K562 (cell line): ENCODE measurements around the gene CLDND2. TPM values are rescaled to one million over a fixed set of nuclear protein-coding genes. Genes with fewer than 3 reads are reported as not detected.

Experiments used
- ARNT ChIP-seq, 2 experiments: fragments of 450-650 bp; IDR thresholded peaks; 2 replicates each; pipeline ENCODE4 v1.6.1; 2016; ENCODE audit warnings: mild to moderate bottlenecking in 1 of 2
- EHMT2 ChIP-seq: fragments of 450-650 bp; IDR thresholded peaks from 2 replicates; pipeline ENCODE4 v1.6.1; 2018; ENCODE audit warnings: antibody characterized with exemption
- HMG20B ChIP-seq: fragments of 250-450 bp; sonication (Bioruptor Pico); IDR thresholded peaks from 2 replicates; pipeline ENCODE4 v1.5.0; 2021; ENCODE audit warnings: mild to moderate bottlenecking
- KDM4B ChIP-seq, 2 experiments: fragments of 450-650 bp in 1 of 2; sonication (generic) in 1 of 2; IDR thresholded peaks; 2 replicates each; pipeline ENCODE4 v1.6.1; 2016 to 2017; ENCODE audit warnings: borderline replicate concordance in 2 of 2, antibody characterized with exemption in 1 of 2, low read depth in 1 of 2, mild to moderate bottlenecking in 1 of 2
- MTA2 ChIP-seq: fragments of 450-650 bp; IDR thresholded peaks from 2 replicates; pipeline ENCODE4 v1.6.1; 2016; ENCODE audit warnings: low read depth
- RB1 ChIP-seq: fragments of 450-650 bp; IDR thresholded peaks from 2 replicates; pipeline ENCODE4 v1.6.1; 2017; ENCODE audit warnings: low read depth, mild to moderate bottlenecking
- TCFL5 ChIP-seq: fragments of 250-450 bp; sonication (Bioruptor Pico); conservative IDR thresholded peaks from 2 replicates; pipeline ENCODE4 v1.6.1; 2021; ENCODE audit warnings: mild to moderate bottlenecking, moderate library complexity, matching md5 sums
- ZNF263 ChIP-seq: sonication (generic); formaldehyde crosslinking; IDR thresholded peaks from 2 replicates; pipeline ENCODE4 v1.8.0; 2022; ENCODE audit warnings: mild to moderate bottlenecking, missing genetic modification reagents, borderline replicate concordance
- ZNF707 ChIP-seq: fragments of 250-450 bp; sonication (Bioruptor Pico); conservative IDR thresholded peaks from 2 replicates; pipeline ENCODE4 v1.8.0; 2022; ENCODE audit warnings: inconsistent platforms, mild to moderate bottlenecking, moderate library complexity
- polyA plus RNA-seq, 8 experiments: library from polyadenylated mRNA; depleted of rRNA in 4 of 8; stranded (reverse) in 5 of 8; unstranded in 3 of 8; fragments of >200 nt; fragmentation: Nextera tagmentation in 2 of 8; fragmentation: Illumina TruSeq in 1 of 8; extraction: Ambion mirVana in 2 of 8; extraction: Trizol in 1 of 8; gene quantifications; 2 replicates each; pipeline versions ENCODE4 v1.2.1 to v1.2.3, GENCODE V29; 2011 to 2014; ENCODE audit warnings: inconsistent platforms in 1 of 8, missing spikeins in 1 of 8
- total RNA-seq, 7 experiments: library from RNA; depleted of rRNA in 6 of 7; stranded (reverse); fragments of >200 nt in 6 of 7; fragmentation: Illumina TruSeq in 2 of 7; extraction: Trizol in 2 of 7; gene quantifications; 2 replicates each; pipeline versions ENCODE4 v1.2.1 to v1.2.3, GENCODE V29; 2011 to 2021; ENCODE audit warnings: low replicate concordance in 1 of 7
- TF ChIP-seq, protein P1 (sequence below): fragments of 250-450 bp; sonication (Bioruptor Pico); IDR thresholded peaks from 2 replicates; pipeline ENCODE4 v1.4.0; 2020; ENCODE audit warnings: mild to moderate bottlenecking
- TF ChIP-seq, protein P2 (sequence below): fragments of 250-450 bp; sonication (Bioruptor Pico); IDR thresholded peaks from 2 replicates; pipeline ENCODE4 v1.4.0; 2020
- TF ChIP-seq, protein P3 (sequence below): sonication (generic); formaldehyde crosslinking; IDR thresholded peaks from 2 replicates; pipeline ENCODE4 v1.8.0; 2022; ENCODE audit warnings: missing genetic modification reagents, mild to moderate bottlenecking, borderline replicate concordance

The CLDND2 gene
- total and polyA plus RNA-seq, 9 of the 15 experiments (the other 6 are each of a cell fraction or from before 2014, with no cell fraction given) = 0.45 to 4.0 (median 1.2) TPM; not detected in 3

- TF ChIP-seq, protein P1, sequence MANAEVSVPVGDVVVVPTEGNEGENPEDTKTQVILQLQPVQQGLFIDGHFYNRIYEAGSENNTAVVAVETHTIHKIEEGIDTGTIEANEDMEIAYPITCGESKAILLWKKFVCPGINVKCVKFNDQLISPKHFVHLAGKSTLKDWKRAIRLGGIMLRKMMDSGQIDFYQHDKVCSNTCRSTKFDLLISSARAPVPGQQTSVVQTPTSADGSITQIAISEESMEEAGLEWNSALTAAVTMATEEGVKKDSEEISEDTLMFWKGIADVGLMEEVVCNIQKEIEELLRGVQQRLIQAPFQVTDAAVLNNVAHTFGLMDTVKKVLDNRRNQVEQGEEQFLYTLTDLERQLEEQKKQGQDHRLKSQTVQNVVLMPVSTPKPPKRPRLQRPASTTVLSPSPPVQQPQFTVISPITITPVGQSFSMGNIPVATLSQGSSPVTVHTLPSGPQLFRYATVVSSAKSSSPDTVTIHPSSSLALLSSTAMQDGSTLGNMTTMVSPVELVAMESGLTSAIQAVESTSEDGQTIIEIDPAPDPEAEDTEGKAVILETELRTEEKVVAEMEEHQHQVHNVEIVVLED (CRISPR knock-in tag) = no peak
- TF ChIP-seq TCFL5 (CRISPR knock-in tag) = no peak
- no peak for TF ChIP-seq MTA2
- peak; percentile 27; the same call in 1 of the 2 replicates for TF ChIP-seq RB1
- no peak for TF ChIP-seq ZNF707 (CRISPR knock-in tag)
- TF ChIP-seq EHMT2 = no peak
- no peak for TF ChIP-seq KDM4B (IDR thresholded peaks at IDR 0.05; ENCODE audit: borderline replicate concordance in 2 of 2, low read depth in 1 of 2)
- TF ChIP-seq, protein P2, sequence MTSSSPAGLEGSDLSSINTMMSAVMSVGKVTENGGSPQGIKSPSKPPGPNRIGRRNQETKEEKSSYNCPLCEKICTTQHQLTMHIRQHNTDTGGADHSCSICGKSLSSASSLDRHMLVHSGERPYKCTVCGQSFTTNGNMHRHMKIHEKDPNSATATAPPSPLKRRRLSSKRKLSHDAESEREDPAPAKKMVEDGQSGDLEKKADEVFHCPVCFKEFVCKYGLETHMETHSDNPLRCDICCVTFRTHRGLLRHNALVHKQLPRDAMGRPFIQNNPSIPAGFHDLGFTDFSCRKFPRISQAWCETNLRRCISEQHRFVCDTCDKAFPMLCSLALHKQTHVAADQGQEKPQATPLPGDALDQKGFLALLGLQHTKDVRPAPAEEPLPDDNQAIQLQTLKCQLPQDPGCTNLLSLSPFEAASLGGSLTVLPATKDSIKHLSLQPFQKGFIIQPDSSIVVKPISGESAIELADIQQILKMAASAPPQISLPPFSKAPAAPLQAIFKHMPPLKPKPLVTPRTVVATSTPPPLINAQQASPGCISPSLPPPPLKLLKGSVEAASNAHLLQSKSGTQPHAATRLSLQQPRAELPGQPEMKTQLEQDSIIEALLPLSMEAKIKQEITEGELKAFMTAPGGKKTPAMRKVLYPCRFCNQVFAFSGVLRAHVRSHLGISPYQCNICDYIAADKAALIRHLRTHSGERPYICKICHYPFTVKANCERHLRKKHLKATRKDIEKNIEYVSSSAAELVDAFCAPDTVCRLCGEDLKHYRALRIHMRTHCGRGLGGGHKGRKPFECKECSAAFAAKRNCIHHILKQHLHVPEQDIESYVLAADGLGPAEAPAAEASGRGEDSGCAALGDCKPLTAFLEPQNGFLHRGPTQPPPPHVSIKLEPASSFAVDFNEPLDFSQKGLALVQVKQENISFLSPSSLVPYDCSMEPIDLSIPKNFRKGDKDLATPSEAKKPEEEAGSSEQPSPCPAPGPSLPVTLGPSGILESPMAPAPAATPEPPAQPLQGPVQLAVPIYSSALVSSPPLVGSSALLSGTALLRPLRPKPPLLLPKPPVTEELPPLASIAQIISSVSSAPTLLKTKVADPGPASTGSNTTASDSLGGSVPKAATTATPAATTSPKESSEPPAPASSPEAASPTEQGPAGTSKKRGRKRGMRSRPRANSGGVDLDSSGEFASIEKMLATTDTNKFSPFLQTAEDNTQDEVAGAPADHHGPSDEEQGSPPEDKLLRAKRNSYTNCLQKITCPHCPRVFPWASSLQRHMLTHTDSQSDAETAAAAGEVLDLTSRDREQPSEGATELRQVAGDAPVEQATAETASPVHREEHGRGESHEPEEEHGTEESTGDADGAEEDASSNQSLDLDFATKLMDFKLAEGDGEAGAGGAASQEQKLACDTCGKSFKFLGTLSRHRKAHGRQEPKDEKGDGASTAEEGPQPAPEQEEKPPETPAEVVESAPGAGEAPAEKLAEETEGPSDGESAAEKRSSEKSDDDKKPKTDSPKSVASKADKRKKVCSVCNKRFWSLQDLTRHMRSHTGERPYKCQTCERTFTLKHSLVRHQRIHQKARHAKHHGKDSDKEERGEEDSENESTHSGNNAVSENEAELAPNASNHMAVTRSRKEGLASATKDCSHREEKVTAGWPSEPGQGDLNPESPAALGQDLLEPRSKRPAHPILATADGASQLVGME (CRISPR knock-in tag) = 0 out of 2 replicates have a peak, but pooled peaks have one; percentile 18
- TF ChIP-seq ARNT (IDR thresholded peaks at IDR 0.05) = no peak
- TF ChIP-seq, protein P3, sequence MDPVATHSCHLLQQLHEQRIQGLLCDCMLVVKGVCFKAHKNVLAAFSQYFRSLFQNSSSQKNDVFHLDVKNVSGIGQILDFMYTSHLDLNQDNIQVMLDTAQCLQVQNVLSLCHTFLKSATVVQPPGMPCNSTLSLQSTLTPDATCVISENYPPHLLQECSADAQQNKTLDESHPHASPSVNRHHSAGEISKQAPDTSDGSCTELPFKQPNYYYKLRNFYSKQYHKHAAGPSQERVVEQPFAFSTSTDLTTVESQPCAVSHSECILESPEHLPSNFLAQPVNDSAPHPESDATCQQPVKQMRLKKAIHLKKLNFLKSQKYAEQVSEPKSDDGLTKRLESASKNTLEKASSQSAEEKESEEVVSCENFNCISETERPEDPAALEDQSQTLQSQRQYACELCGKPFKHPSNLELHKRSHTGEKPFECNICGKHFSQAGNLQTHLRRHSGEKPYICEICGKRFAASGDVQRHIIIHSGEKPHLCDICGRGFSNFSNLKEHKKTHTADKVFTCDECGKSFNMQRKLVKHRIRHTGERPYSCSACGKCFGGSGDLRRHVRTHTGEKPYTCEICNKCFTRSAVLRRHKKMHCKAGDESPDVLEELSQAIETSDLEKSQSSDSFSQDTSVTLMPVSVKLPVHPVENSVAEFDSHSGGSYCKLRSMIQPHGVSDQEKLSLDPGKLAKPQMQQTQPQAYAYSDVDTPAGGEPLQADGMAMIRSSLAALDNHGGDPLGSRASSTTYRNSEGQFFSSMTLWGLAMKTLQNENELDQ = no peak
- no peak for TF ChIP-seq ZNF263 (CRISPR knock-in tag)
- no peak for TF ChIP-seq HMG20B (CRISPR knock-in tag)
These were observed 2.8 kb downstream of the CLDND2 start, which contains the start of gene ETFB (continued) for GRCh38 chr19:51365965-51366388.
